ENCODE results near the gene LCE3A. TPM values are rescaled to one million over a fixed set of nuclear protein-coding genes. Genes with fewer than 3 reads are reported as not detected.

LCE3A gene
- total and polyA plus RNA-seq, 10 of the 15 experiments (the other 5 are each of a cell fraction or from before 2014, with no cell fraction given): not detected

- WGBS (ENCODE audit: insufficient coverage, insufficient replicate concordance, low lambda C conversion rate, missing lambda C conversion rate): 31% methylated on average over 29 of the region's 29 CpGs
- CTCF ChIA-PET: interaction anchor here (1.0 kb wide), 1 partner anchor 25 kb away, joined by 3 read pairs; no protein-coding TSS in a partner anchor
- H2AFZ ChIP-seq (ENCODE audit: control insufficient read depth, low read depth, low read length): no peak overlapping the region
Observed at GRCh38 chr1:152623203-152623844, 421 bp upstream of the LCE3A start.

More at GRCh38 chr1:152623203-152623844, 421 bp upstream of the LCE3A start:
- Histone ChIP-seq H3K79me2 (ENCODE audit: control insufficient read depth, insufficient read depth, low read length) (no peaks in the 10 kb centered on the region), H3K27me3 (replicated peaks in 1 of 2; ENCODE audit: control insufficient read depth in 2 of 2, insufficient read depth in 2 of 2, low read length in 1 of 2) (no peaks in the 10 kb centered on the region), H3K36me3 (ENCODE audit: control insufficient read depth in 2 of 2, insufficient read depth in 2 of 2, low read length in 1 of 2) (no peaks in the 10 kb centered on the region), H3K4me1 (ENCODE audit: control insufficient read depth, insufficient read depth, low read length) (no peaks in the 10 kb centered on the region), H3K27ac (ENCODE audit: control insufficient read depth, insufficient read depth) (no peak overlapping the region), H3K9ac (ENCODE audit: control insufficient read depth, insufficient read depth, low read length) (no peak overlapping the region), H3K4me3 (no peak overlapping the region), H3K9me3 (replicated peaks; ENCODE audit: control insufficient read depth, insufficient read depth, low read length) (no peaks in the 10 kb centered on the region; the same call in 1 of the 3 replicates), H3K4me2 (ENCODE audit: control insufficient read depth, insufficient read depth) (no peak overlapping the region), H4K20me1 (ENCODE audit: control insufficient read depth, insufficient read depth) (no peaks in the 10 kb centered on the region)
- SMC1A ChIA-PET (ENCODE audit: uncharacterized antibody, unreplicated experiment): no interaction called here
- no peak for FAIRE-seq
- TF ChIP-seq NFYA (IDR thresholded peaks at IDR 0.05; ENCODE audit: borderline replicate concordance, low read depth, low read length) (no peak), PAX5 (IDR thresholded peaks at IDR 0.05; ENCODE audit: borderline replicate concordance, low read depth, low read length) (no peak), NFIC (IDR thresholded peaks at IDR 0.05; ENCODE audit: low read depth, low read length) (no peak), CTCF (IDR thresholded peaks at IDR 0.05 in 2 of 3, conservative IDR thresholded peaks at IDR 0.05 in 1 of 3; ENCODE audit: control insufficient read depth in 2 of 3, extremely low read depth in 1 of 3, insufficient read depth in 1 of 3, low read depth in 3 of 3, low read length in 3 of 3) (peak; percentile 33 to 52 (median 46)), WRNIP1 (IDR thresholded peaks at IDR 0.05; ENCODE audit: borderline replicate concordance, low read depth, low read length) (no peak), POU2F2 (IDR thresholded peaks at IDR 0.05; ENCODE audit: borderline replicate concordance, low read depth, low read length) (no peak), ETV6 (conservative IDR thresholded peaks at IDR 0.05 in 1 of 2, IDR thresholded peaks at IDR 0.05 in 1 of 2; ENCODE audit: borderline replicate concordance in 1 of 2, low read depth in 1 of 2) (no peak)
- intact Hi-C loops (cut with micrococcal nuclease; ENCODE audit: unreplicated experiment): loop anchor here (10.0 kb wide), 1 partner anchor 129 kb away; no protein-coding TSS in a partner anchor
- BruUV-seq (replicated peaks): no TSS peak
- in situ Hi-C loops (cut with MboI): no loop called here
- ATAC-seq: peak; percentile 76
- DNase-seq (ENCODE audit: low read depth, low spot score): no peak
- RAD21 ChIA-PET (ENCODE audit: unreplicated experiment): interaction anchor here (0.8 kb wide), 1 partner anchor 64 kb away, joined by 3 read pairs; no protein-coding TSS in a partner anchor
- POLR2A ChIA-PET: no interaction called here
